SK-N-SH (cell line): Measurements from ENCODE around the gene CDH4. TPM values are rescaled to one million over a fixed set of nuclear protein-coding genes. Genes with fewer than 3 reads are reported as not detected.

Experiments used
- CTCF ChIA-PET: fragments of 300-600, 350-600 bp; formaldehyde crosslinking; extraction: SDS; loops from one replicate; lab custom pipeline; 2021; lab: Yijun Ruan, JAX
- POLR2A ChIA-PET: fragments of 350-600 bp; sonication (Branson Sonifier 250); formaldehyde crosslinking; extraction: SDS; loops from one replicate; lab custom pipeline; 2020; ENCODE audit warnings: antibody characterized with exemption, inconsistent platforms; lab: Yijun Ruan, JAX
- DNase-seq: peaks from one replicate; pipeline ENCODE4 v3.0.0; 2012
- H2AFZ ChIP-seq: fragments of 200-600 bp; sonication (generic); 2 replicates; pipeline ENCODE4 v1.8.1; 2016; ENCODE audit warnings: antibody characterized with exemption, mild to moderate bottlenecking, low read depth
- H3F3A ChIP-seq: fragments of 200-600 bp; sonication (generic); replicated peaks from 2 replicates; pipeline ENCODE3; 2016; ENCODE audit warnings: antibody characterized with exemption, mild to moderate bottlenecking; ENCODE audit not compliant: insufficient read depth
- H3K27ac ChIP-seq, 2 experiments: fragments of 200-500 bp in 1 of 2; fragments of 200-600 bp in 1 of 2; sonication (Bioruptor generic) in 1 of 2; sonication (generic), shearing (Covaris generic) in 1 of 2; 2 replicates each; pipeline versions ENCODE4 v1.5.1 to v1.6.1; 2014 to 2016; ENCODE audit warnings: low read depth in 2 of 2, inconsistent platforms in 1 of 2, low read length in 1 of 2, mild to moderate bottlenecking in 1 of 2, mixed read lengths in 1 of 2
- H3K27me3 ChIP-seq: fragments of 200-600 bp; sonication (generic), shearing (Covaris generic); 2 replicates; pipeline ENCODE4 v1.6.1; 2016; ENCODE audit warnings: mixed run types; ENCODE audit not compliant: insufficient read depth
- H3K36me3 ChIP-seq, 2 experiments: fragments of 200-500 bp in 1 of 2; fragments of 200-600 bp in 1 of 2; sonication (Bioruptor generic) in 1 of 2; sonication (generic) in 1 of 2; replicated peaks in 1 of 2; 2 replicates each; pipeline versions ENCODE3 to v1.5.1; 2014 to 2016; ENCODE audit warnings: low read length in 1 of 2, mild to moderate bottlenecking in 1 of 2; ENCODE audit not compliant: insufficient read depth in 2 of 2, control insufficient read depth in 1 of 2
- H3K4me1 ChIP-seq, 2 experiments: fragments of 200-500 bp in 1 of 2; fragments of 200-600 bp in 1 of 2; sonication (Bioruptor generic) in 1 of 2; sonication (generic), shearing (Covaris generic) in 1 of 2; 2 replicates each; pipeline versions ENCODE4 v1.5.1 to v1.6.1; 2014 to 2016; ENCODE audit warnings: low read depth in 1 of 2, low read length in 1 of 2, mixed run types in 1 of 2; ENCODE audit not compliant: insufficient read depth in 2 of 2, control insufficient read depth in 1 of 2
- H3K4me2 ChIP-seq: fragments of 200-600 bp; sonication (generic), shearing (Covaris generic); 2 replicates; pipeline ENCODE4 v1.6.1; 2017; ENCODE audit warnings: mixed run types
- H3K4me3 ChIP-seq, 2 experiments: fragments of 200-500 bp in 1 of 2; fragments of 200-600 bp in 1 of 2; sonication (Bioruptor generic) in 1 of 2; sonication (generic), shearing (Covaris generic) in 1 of 2; 2 replicates each; pipeline versions ENCODE4 v1.5.1 to v1.8.1; 2014 to 2016; ENCODE audit warnings: low read depth in 2 of 2, inconsistent platforms in 1 of 2, low read length in 1 of 2, mild to moderate bottlenecking in 1 of 2, mixed read lengths in 1 of 2, moderate library complexity in 1 of 2
- H3K79me2 ChIP-seq: fragments of 200-600 bp; sonication (generic); 2 replicates; pipeline ENCODE4 v1.8.1; 2017; ENCODE audit warnings: mild to moderate bottlenecking; ENCODE audit not compliant: insufficient read depth
- H3K9ac ChIP-seq: fragments of 200-600 bp; sonication (generic); 2 replicates; pipeline ENCODE4 v1.6.1; 2017; ENCODE audit warnings: mixed run types
- H3K9me2 ChIP-seq: fragments of 200-600 bp; sonication (generic); 2 replicates; pipeline ENCODE4 v1.6.1; 2017; ENCODE audit warnings: mixed run types
- H3K9me3 ChIP-seq: fragments of 200-600 bp; sonication (generic); 2 replicates; pipeline ENCODE4 v1.6.1; 2017; ENCODE audit warnings: mixed run types, mild to moderate bottlenecking, moderate library complexity
- H4K20me1 ChIP-seq: fragments of 200-600 bp; sonication (generic); 2 replicates; pipeline ENCODE4 v1.6.1; 2017; ENCODE audit warnings: mild to moderate bottlenecking, mixed run types; ENCODE audit not compliant: insufficient read depth
- CHD2 ChIP-seq: fragments of 150-350 bp; IDR thresholded peaks from 2 replicates; pipeline ENCODE4 v1.6.1; 2018; ENCODE audit warnings: low read length; ENCODE audit not compliant: partially characterized antibody
- ELF1 ChIP-seq: IDR thresholded peaks from 2 replicates; pipeline ENCODE4 v1.4.0; 2012
- EZH2phosphoT487 ChIP-seq: fragments of 200-600 bp; sonication (generic); IDR thresholded peaks from 2 replicates; pipeline ENCODE4 v1.6.1; 2017; ENCODE audit warnings: low read depth, mixed run types, mild to moderate bottlenecking, antibody characterized with exemption, moderate library complexity, borderline replicate concordance
- FOSL2 ChIP-seq: IDR thresholded peaks from 2 replicates; pipeline ENCODE4 v1.4.0; 2012; ENCODE audit warnings: low read depth, mild to moderate bottlenecking, moderate library complexity, borderline replicate concordance
- FOXJ3 ChIP-seq: sonication (generic); formaldehyde crosslinking; IDR thresholded peaks from 2 replicates; pipeline ENCODE4 v1.5.1; 2020; ENCODE audit warnings: mild to moderate bottlenecking, missing genetic modification reagents
- FOXM1 ChIP-seq: IDR thresholded peaks from 2 replicates; pipeline ENCODE4 v1.4.0; 2012; ENCODE audit warnings: low read depth, mild to moderate bottlenecking
- GABPA ChIP-seq: IDR thresholded peaks from 2 replicates; pipeline ENCODE4 v1.4.0; 2012; ENCODE audit warnings: low read depth, mild to moderate bottlenecking
- GATA2 ChIP-seq: sonication (generic); formaldehyde crosslinking; IDR thresholded peaks from 2 replicates; pipeline ENCODE4 v1.5.0; 2020; ENCODE audit warnings: mild to moderate bottlenecking, missing genetic modification reagents
- JUND ChIP-seq: IDR thresholded peaks from 2 replicates; pipeline ENCODE4 v1.4.0; 2012
- MEF2A ChIP-seq: IDR thresholded peaks from 2 replicates; pipeline ENCODE4 v1.4.0; 2012; ENCODE audit warnings: low read depth, borderline replicate concordance
- MXI1 ChIP-seq: IDR thresholded peaks from 2 replicates; pipeline ENCODE4 v1.6.1; 2012; ENCODE audit warnings: mild to moderate bottlenecking, low read depth, low read length, improper control_type of control experiment
- NRF1 ChIP-seq: IDR thresholded peaks from 2 replicates; pipeline ENCODE4 v1.6.1; 2012; ENCODE audit warnings: low read depth, mild to moderate bottlenecking, low read length
- POLR2AphosphoS5 ChIP-seq: IDR thresholded peaks from 2 replicates; pipeline ENCODE4 v1.6.1; 2012; ENCODE audit warnings: low read depth, low read length
- RAD21 ChIP-seq: IDR thresholded peaks from 2 replicates; pipeline ENCODE4 v1.6.1; 2012; ENCODE audit warnings: mild to moderate bottlenecking, low read length
- RFX5 ChIP-seq: IDR thresholded peaks from 2 replicates; pipeline ENCODE4 v1.6.1; 2012; ENCODE audit warnings: mild to moderate bottlenecking, improper control_type of control experiment, low read length
- RXRA ChIP-seq: IDR thresholded peaks from 2 replicates; pipeline ENCODE4 v1.4.0; 2012; ENCODE audit warnings: low read depth, mild to moderate bottlenecking, borderline replicate concordance
- SMC3 ChIP-seq: IDR thresholded peaks from 2 replicates; pipeline ENCODE4 v1.6.1; 2012; ENCODE audit warnings: low read depth, low read length, improper control_type of control experiment
- TCF12 ChIP-seq: IDR thresholded peaks from 2 replicates; pipeline ENCODE4 v1.4.0; 2012
- WGBS: methylation state at CpG from one replicate; pipeline ENCODE4 v1.1.6; 2017; ENCODE audit warnings: low lambda C conversion rate; 5-methylcytosine and 5-hydroxymethylcytosine counted together
- polyA plus RNA-seq, 3 experiments: library from polyadenylated mRNA; depleted of rRNA; stranded (reverse); fragments of >200 nt; gene quantifications; 2 replicates each; pipeline ENCODE4 v1.2.3, GENCODE V29; 2012
- TF ChIP-seq, protein P1 (sequence below): fragments of 200-600 bp; sonication (generic); IDR thresholded peaks from 2 replicates; pipeline ENCODE4 v1.6.1; 2017; ENCODE audit warnings: antibody characterized with exemption, mild to moderate bottlenecking, moderate library complexity

CDH4 gene
- polyA plus RNA-seq, 1 of the 3 experiments (the other 2 are of a cell fraction): not detected

- no peak overlapping the region for H3K9ac ChIP-seq
- no peaks in the 10 kb centered on the region for H3K9me3 ChIP-seq
- no peak for DNase-seq
- H3K79me2 ChIP-seq: no peaks in the 10 kb centered on the region
- no peak overlapping the region for H3K27ac ChIP-seq
- H3K4me1 ChIP-seq: no peaks in the 10 kb centered on the region
- 57% methylated on average over 8 of the region's 8 CpGs for WGBS
- CTCF ChIA-PET: interaction anchor here (1.4 kb wide), 1 partner anchor 156 kb away, joined by 3 read pairs; no protein-coding TSS in a partner anchor
- POLR2A ChIA-PET: no interaction called here
- H4K20me1 ChIP-seq: no peaks in the 10 kb centered on the region
- H3K9me2 ChIP-seq: no peaks in the 10 kb centered on the region
- H3K27me3 ChIP-seq: no peaks in the 10 kb centered on the region
- H3K4me2 ChIP-seq: no peak overlapping the region
- H2AFZ ChIP-seq: no peak overlapping the region
- no peaks in the 10 kb centered on the region for H3F3A ChIP-seq
- H3K36me3 ChIP-seq: no peaks in the 10 kb centered on the region
- TF ChIP-seq RAD21 (no peak), FOXM1 (no peak), RFX5 (no peak), SMC3 (no peak), MXI1 (no peak), TCF12 (no peak), GABPA (no peak), RXRA (no peak), NRF1 (no peak), FOSL2 (no peak), ELF1 (no peak), GATA2 (CRISPR knock-in tag) (no peak), EZH2phosphoT487 (no peak), MEF2A (no peak), POLR2AphosphoS5 (no peak), CHD2 (no peak)
- TF ChIP-seq, protein P1, sequence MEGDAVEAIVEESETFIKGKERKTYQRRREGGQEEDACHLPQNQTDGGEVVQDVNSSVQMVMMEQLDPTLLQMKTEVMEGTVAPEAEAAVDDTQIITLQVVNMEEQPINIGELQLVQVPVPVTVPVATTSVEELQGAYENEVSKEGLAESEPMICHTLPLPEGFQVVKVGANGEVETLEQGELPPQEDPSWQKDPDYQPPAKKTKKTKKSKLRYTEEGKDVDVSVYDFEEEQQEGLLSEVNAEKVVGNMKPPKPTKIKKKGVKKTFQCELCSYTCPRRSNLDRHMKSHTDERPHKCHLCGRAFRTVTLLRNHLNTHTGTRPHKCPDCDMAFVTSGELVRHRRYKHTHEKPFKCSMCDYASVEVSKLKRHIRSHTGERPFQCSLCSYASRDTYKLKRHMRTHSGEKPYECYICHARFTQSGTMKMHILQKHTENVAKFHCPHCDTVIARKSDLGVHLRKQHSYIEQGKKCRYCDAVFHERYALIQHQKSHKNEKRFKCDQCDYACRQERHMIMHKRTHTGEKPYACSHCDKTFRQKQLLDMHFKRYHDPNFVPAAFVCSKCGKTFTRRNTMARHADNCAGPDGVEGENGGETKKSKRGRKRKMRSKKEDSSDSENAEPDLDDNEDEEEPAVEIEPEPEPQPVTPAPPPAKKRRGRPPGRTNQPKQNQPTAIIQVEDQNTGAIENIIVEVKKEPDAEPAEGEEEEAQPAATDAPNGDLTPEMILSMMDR: no peak
- H3K4me3 ChIP-seq: no peak overlapping the region
Observed at GRCh38 chr20:61739832-61740118, 487.7 kb downstream of the CDH4 start.

- Histone ChIP-seq H4K20me1 (no peaks in the 10 kb centered on the region), H3K36me3 (no peaks in the 10 kb centered on the region), H3K27me3 (no peaks in the 10 kb centered on the region), H3K9me2 (no peaks in the 10 kb centered on the region), H3K27ac (no peak overlapping the region), H3F3A (no peaks in the 10 kb centered on the region), H3K4me2 (no peak overlapping the region), H3K4me3 (no peak overlapping the region), H3K9ac (no peak overlapping the region), H3K79me2 (no peaks in the 10 kb centered on the region), H3K4me1 (no peaks in the 10 kb centered on the region), H2AFZ (no peak overlapping the region), H3K9me3 (no peaks in the 10 kb centered on the region)
- TF ChIP-seq SMC3: no peak
- no peak for TF ChIP-seq JUND
- TF ChIP-seq FOXM1: no peak
- TF ChIP-seq MXI1: no peak
- peak; percentile 18; the same call in 1 of the 2 replicates for TF ChIP-seq RAD21
- TF ChIP-seq ELF1: no peak
- TF ChIP-seq FOXJ3: no peak
- ChIA-PET POLR2A (no interaction called here), CTCF (interaction anchor here (1.6 kb wide), 1 partner anchor 14 kb away, joined by 3 read pairs; no protein-coding TSS in a partner anchor)
- no peak for DNase-seq
- 48% methylated on average over 16 of the region's 16 CpGs for WGBS
Observed at GRCh38 chr20:61742097-61742825, 490.2 kb downstream of the CDH4 start.
